Suprapubic skin (tissue), 4 donors: ENCODE data around the gene KRT85. TPM values are rescaled to one million over a fixed set of nuclear protein-coding genes. Genes with fewer than 3 reads are reported as not detected.

Source experiments
- DNase-seq, 2 donors: peaks; one replicate each; pipeline ENCODE4 v3.0.0-alpha.2; 2019; ENCODE audit warnings: low spot score in 2 of 2
- H3K27ac ChIP-seq: fragments of 200-600 bp; sonication (generic); one replicate; pipeline ENCODE4 v1.5.1; 2019
- H3K27me3 ChIP-seq: fragments of 200-600 bp; sonication (generic); one replicate; pipeline ENCODE4 v1.5.1; 2019
- H3K36me3 ChIP-seq: fragments of 200-600 bp; sonication (generic); one replicate; pipeline ENCODE4 v1.5.1; 2019
- H3K4me1 ChIP-seq: fragments of 200-600 bp; sonication (generic); one replicate; pipeline ENCODE4 v1.5.1; 2019
- H3K4me3 ChIP-seq: fragments of 200-600 bp; sonication (generic); one replicate; pipeline ENCODE4 v1.5.1; 2019; ENCODE audit warnings: mild to moderate bottlenecking
- H3K9me3 ChIP-seq: fragments of 200-600 bp; sonication (generic); one replicate; pipeline ENCODE4 v1.5.1; 2019
- EP300 ChIP-seq: sonication (generic); formaldehyde crosslinking; IDR thresholded peaks from one replicate; pipeline ENCODE4 v1.6.1; 2017; ENCODE audit warnings: antibody characterized with exemption
- POLR2A ChIP-seq, 2 donors: fragments of 450-650 bp; IDR thresholded peaks; one replicate each; pipeline ENCODE4 v1.6.1; 2017; ENCODE audit warnings: antibody characterized with exemption in 2 of 2, mild to moderate bottlenecking in 2 of 2, moderate library complexity in 2 of 2
- POLR2AphosphoS5 ChIP-seq, 3 donors: sonication (generic); formaldehyde crosslinking; IDR thresholded peaks; one replicate each; pipeline ENCODE4 v1.6.1; 2017; ENCODE audit warnings: antibody characterized with exemption in 3 of 3
- WGBS: methylation state at CpG from one replicate; pipeline ENCODE4 v1.1.5; 2018; 5-methylcytosine and 5-hydroxymethylcytosine counted together
- total RNA-seq, 4 donors: library from RNA; depleted of rRNA; stranded (reverse); fragments of >200 nt; gene quantifications; one replicate each; pipeline ENCODE4 v1.1.0, GENCODE V29; 2016
- TF ChIP-seq, protein P1 (sequence below), 2 donors: fragments of 200-600 bp in 1 of 2; fragments of 450-650 bp in 1 of 2; sonication (generic) in 1 of 2; IDR thresholded peaks; one replicate each; pipeline ENCODE4 v1.5.1; 2016 to 2019; ENCODE audit warnings: antibody characterized with exemption in 2 of 2, mild to moderate bottlenecking in 1 of 2, moderate library complexity in 1 of 2

The KRT85 gene
- total RNA-seq, 4 donors from 2014 or later: 4.2 to 766 (median 96.1) TPM

DNA sequence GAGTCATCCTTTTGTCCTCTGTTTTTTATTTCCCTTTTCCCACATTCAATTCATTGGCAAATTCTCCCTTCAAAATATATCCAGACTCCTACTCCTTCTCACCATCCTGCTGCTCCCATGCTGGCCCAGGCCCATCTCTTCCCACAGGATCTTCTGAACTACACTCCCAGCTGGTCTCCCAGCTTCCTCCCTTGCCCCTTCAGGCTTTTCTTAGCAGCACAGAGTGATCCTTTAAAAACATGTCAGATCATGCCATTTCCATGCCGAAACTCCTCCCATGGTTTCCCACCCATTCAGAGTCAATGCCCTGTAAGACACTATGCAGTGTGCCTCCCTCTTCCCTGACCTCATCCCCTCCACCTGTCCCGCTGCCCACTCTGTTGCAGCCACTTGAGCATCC is 20.6 kb upstream of the KRT85 start:
- no peak for DNase-seq
- Histone ChIP-seq H3K36me3 (no peaks in the 10 kb centered on the region), H3K27ac (no peak overlapping the region), H3K4me1 (peaks cover 45% of the 10 kb centered on the region), H3K9me3 (no peaks in the 10 kb centered on the region), H3K4me3 (no peak overlapping the region), H3K27me3 (peaks cover 4% of the 10 kb centered on the region)
- TF ChIP-seq, protein P1, sequence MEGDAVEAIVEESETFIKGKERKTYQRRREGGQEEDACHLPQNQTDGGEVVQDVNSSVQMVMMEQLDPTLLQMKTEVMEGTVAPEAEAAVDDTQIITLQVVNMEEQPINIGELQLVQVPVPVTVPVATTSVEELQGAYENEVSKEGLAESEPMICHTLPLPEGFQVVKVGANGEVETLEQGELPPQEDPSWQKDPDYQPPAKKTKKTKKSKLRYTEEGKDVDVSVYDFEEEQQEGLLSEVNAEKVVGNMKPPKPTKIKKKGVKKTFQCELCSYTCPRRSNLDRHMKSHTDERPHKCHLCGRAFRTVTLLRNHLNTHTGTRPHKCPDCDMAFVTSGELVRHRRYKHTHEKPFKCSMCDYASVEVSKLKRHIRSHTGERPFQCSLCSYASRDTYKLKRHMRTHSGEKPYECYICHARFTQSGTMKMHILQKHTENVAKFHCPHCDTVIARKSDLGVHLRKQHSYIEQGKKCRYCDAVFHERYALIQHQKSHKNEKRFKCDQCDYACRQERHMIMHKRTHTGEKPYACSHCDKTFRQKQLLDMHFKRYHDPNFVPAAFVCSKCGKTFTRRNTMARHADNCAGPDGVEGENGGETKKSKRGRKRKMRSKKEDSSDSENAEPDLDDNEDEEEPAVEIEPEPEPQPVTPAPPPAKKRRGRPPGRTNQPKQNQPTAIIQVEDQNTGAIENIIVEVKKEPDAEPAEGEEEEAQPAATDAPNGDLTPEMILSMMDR (IDR thresholded peaks at IDR 0.05): no peak
- TF ChIP-seq POLR2AphosphoS5 (IDR thresholded peaks at IDR 0.05): no peak
- TF ChIP-seq EP300: no peak
- TF ChIP-seq POLR2A (IDR thresholded peaks at IDR 0.05): no peak
- 85% methylated on average over 2 of the region's 2 CpGs for WGBS

DNA sequence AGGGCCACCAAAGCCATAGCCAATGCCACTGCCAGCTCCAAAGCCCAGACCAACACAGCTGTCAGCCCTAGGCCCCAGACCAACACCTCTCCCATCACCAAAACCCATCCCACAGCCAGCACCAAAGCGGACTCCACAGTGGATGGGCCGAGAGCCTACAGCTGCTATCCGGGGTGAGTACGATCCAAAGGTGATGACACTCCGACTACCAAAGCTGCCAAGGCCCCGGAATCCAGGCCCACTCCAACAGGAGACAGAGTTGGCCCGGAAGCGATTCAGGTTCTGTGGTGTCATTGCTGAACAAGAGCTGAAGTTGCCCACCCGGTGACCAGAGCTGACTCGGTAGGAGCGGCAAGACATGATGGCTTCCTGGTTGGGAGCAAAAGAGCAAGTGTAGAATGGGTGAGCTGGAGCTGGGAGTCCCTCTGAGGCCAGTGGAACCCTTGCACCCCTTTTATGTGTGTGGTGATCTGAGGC is 18.0 kb upstream of the KRT85 start, which contains the start of gene KRT84:
Gene KRT84 (minus strand): TSS at position 427 of the 477 bp plus-strand sequence. CDS start 67 bp downstream, at position 360.
- TF ChIP-seq EP300: no peak
- no peak for TF ChIP-seq POLR2AphosphoS5 (IDR thresholded peaks at IDR 0.05)
- no peak for TF ChIP-seq POLR2A (IDR thresholded peaks at IDR 0.05)
- TF ChIP-seq, protein P1 (IDR thresholded peaks at IDR 0.05): no peak
- no peak for DNase-seq
- no peaks in the 10 kb centered on the region for H3K9me3 ChIP-seq
- H3K27ac ChIP-seq: no peak within 1 kb of the TSS
- 97% methylated on average over 11 of the region's 11 CpGs for WGBS
- H3K27me3 ChIP-seq: peaks cover 4% of the 10 kb centered on the region
- H3K36me3 ChIP-seq: no peaks in the 10 kb centered on the region
- H3K4me3 ChIP-seq: no peak within 1 kb of the TSS
- H3K4me1 ChIP-seq: peaks cover 24% of the 10 kb centered on the region

DNA sequence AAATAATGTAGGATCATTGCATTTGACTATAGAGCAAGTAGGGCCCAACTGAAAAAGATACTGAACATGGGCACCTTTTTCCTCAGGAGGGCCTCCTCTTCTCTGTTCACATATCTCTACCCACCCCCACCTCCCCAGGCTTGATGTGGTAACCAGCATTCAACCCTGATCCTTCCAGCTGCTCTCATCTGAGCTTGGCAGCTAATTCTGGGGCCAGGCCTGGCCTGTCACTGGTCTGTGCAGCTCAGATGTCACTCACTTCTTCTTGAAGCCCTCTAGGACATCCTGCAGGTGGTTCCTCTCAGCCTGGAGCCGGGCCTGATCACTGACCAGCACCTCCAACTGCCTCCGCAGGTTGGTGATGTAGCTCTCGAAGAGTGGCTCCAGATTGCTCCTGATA is 16.1 kb upstream of the KRT85 start:
- Histone ChIP-seq H3K9me3 (no peaks in the 10 kb centered on the region), H3K27me3 (peaks cover 4% of the 10 kb centered on the region), H3K36me3 (no peaks in the 10 kb centered on the region), H3K4me1 (peaks cover 7% of the 10 kb centered on the region), H3K4me3 (no peak overlapping the region), H3K27ac (no peak overlapping the region)
- TF ChIP-seq POLR2AphosphoS5 (IDR thresholded peaks at IDR 0.05) (no peak), EP300 (no peak), POLR2A (IDR thresholded peaks at IDR 0.05) (no peak)
- TF ChIP-seq, protein P1 (IDR thresholded peaks at IDR 0.05): no peak
- no peak for DNase-seq
- 100% methylated on average over 2 of the region's 3 CpGs for WGBS

DNA sequence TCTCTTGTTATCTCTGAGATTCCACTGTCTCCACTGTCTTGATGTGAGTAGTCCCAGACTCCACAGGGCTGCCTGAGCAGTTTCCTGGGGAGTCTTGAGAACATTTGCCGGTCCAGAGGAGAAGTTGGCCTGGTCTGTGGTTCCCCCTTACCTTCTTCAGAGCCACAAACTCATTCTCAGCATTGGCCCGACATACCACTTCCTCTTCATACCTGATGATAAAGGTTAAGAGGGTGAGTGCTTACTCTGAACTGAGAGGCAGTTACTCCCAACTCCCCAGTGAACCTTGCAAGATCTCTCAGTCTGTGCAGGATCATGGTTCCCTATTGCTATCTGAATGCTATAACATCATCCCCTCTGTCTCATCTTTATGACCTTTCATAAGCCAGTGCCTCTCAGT is 15.6 kb upstream of the KRT85 start:
- Histone ChIP-seq H3K36me3 (no peaks in the 10 kb centered on the region), H3K4me1 (peaks cover 2% of the 10 kb centered on the region), H3K9me3 (no peaks in the 10 kb centered on the region), H3K4me3 (no peak overlapping the region), H3K27ac (no peak overlapping the region), H3K27me3 (peaks cover 8% of the 10 kb centered on the region)
- TF ChIP-seq, protein P1 (IDR thresholded peaks at IDR 0.05): no peak
- TF ChIP-seq POLR2A (IDR thresholded peaks at IDR 0.05) (no peak), POLR2AphosphoS5 (IDR thresholded peaks at IDR 0.05) (no peak), EP300 (no peak)
- no peak for DNase-seq
- 95% methylated on average over 2 of the region's 2 CpGs for WGBS

DNA sequence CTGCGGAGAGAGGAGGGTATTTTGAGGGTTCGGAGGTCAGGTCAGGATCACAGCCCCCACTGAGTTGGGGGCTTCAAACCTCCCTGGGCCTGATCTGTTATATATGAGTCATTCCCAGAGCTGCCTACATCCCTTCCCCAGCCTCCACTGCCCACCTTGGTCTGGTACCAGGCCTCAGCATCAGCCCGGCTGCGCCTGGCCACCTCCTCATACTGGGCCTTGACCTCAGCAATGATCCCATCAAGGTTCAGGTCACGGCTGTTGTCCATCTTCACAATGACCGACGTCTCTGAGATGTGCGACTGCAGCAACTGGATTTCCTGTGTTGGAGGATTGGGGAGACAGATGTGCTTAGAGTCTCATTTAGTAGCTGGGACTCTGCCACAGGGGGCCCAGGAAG is 13.9 kb upstream of the KRT85 start:
- Histone ChIP-seq H3K9me3 (no peaks in the 10 kb centered on the region), H3K4me3 (no peak overlapping the region), H3K36me3 (no peaks in the 10 kb centered on the region), H3K27me3 (peaks cover 11% of the 10 kb centered on the region), H3K27ac (no peak overlapping the region), H3K4me1 (no peaks in the 10 kb centered on the region)
- WGBS: 89% methylated on average over 8 of the region's 8 CpGs
- DNase-seq: no peak
- TF ChIP-seq POLR2A (IDR thresholded peaks at IDR 0.05): no peak
- TF ChIP-seq, protein P1 (IDR thresholded peaks at IDR 0.05): no peak
- no peak for TF ChIP-seq EP300
- TF ChIP-seq POLR2AphosphoS5 (IDR thresholded peaks at IDR 0.05): no peak
